Kidney (tissue), 14 donors: ENCODE results near the gene HSD17B4. TPM values are rescaled to one million over a fixed set of nuclear protein-coding genes. Genes with fewer than 3 reads are reported as not detected.
"Not testable (repeated sequence)": the region's sequence is repeated elsewhere in the genome, so short reads cannot be mapped to it uniquely, and the experiment has no call there.

Source experiments
- DNase-seq, 5 donors: peaks; one replicate each; pipeline ENCODE4 v3.0.0-alpha.2; 2013 to 2020
- FAIRE-seq: peaks from 2 replicates; lab custom pipeline; 2012; peaks lifted over from hg19 to GRCh38; lab: Jason Lieb, UNC
- H3K27ac ChIP-seq, 2 donors: one replicate each; pipeline ENCODE4 v1.7.0; 2013; ENCODE audit warnings: low read depth in 2 of 2, low read length in 2 of 2, inconsistent platforms in 1 of 2
- H3K27me3 ChIP-seq: one replicate; pipeline ENCODE4 v1.7.1; 2013; ENCODE audit warnings: low read length, inconsistent platforms; ENCODE audit not compliant: control insufficient read depth, insufficient read depth
- H3K36me3 ChIP-seq, 3 donors: one replicate each; pipeline versions ENCODE4 v1.7.0 to v1.7.1; 2013; ENCODE audit warnings: low read length in 3 of 3, control low read depth in 1 of 3, inconsistent platforms in 1 of 3; ENCODE audit not compliant: insufficient read depth in 3 of 3, control insufficient read depth in 2 of 3
- H3K4me1 ChIP-seq, 3 donors: one replicate each; pipeline versions ENCODE4 v1.7.0 to v1.7.1; 2013; ENCODE audit warnings: low read length in 3 of 3, inconsistent platforms in 1 of 3, low read depth in 1 of 3; ENCODE audit not compliant: control insufficient read depth in 2 of 3, insufficient read depth in 2 of 3
- H3K4me3 ChIP-seq, 3 donors: one replicate each; pipeline versions ENCODE4 v1.7.0 to v1.8.1; 2013; ENCODE audit warnings: low read length in 3 of 3, control low read depth in 1 of 3, inconsistent platforms in 1 of 3
- H3K9ac ChIP-seq, 3 donors: one replicate each; pipeline versions ENCODE4 v1.7.0 to v1.7.1; 2013; ENCODE audit warnings: low read length in 3 of 3, control low read depth in 1 of 3, inconsistent platforms in 1 of 3
- H3K9me3 ChIP-seq, 3 donors: one replicate each; pipeline versions ENCODE4 v1.7.0 to v1.7.1; 2013; ENCODE audit warnings: low read length in 3 of 3, control low read depth in 1 of 3, inconsistent platforms in 1 of 3; ENCODE audit not compliant: control insufficient read depth in 2 of 3, insufficient read depth in 1 of 3
- CTCF ChIP-seq: IDR thresholded peaks from 3 replicates; pipeline ENCODE4 v1.5.1; 2012; ENCODE audit warnings: mild to moderate bottlenecking, moderate library complexity, borderline replicate concordance; ENCODE audit not compliant: insufficient read depth; ENCODE audit errors: extremely low read depth
- intact Hi-C: fragments of 100-400 bp; cut with DNase I; formaldehyde crosslinking; loops from one replicate; pipeline ENCODE4 v1.11.1; 2022
- polyA plus RNA-seq: library from polyadenylated mRNA; stranded (reverse); fragments of 350-450 nt; fragmentation: Illumina TruSeq; extraction: RNeasy Lipid Tissue Mini Kit (QIAGEN cat#74804); gene quantifications from one replicate; pipeline ENCODE4 v1.2.3, GENCODE V29; 2014; ENCODE audit warnings: low read depth, low replicate concordance; ENCODE audit not compliant: insufficient read depth
- total RNA-seq: library from RNA; stranded (reverse); fragmentation: NEBNext Ultra II Directional; extraction: Animal tissue kit (Norgen Biotek cat#: 25700); gene quantifications from one replicate; pipeline ENCODE4 v1.2.1, GENCODE V29; 2021
- donor health status: control.
- donor health status: control.
- donor health status: control.
- donor health status: control.
- donor health status: control.
- donor health status: DM: yes; HTN: yes; CAD: no.
- donor health status: Normal renal cell carcinoma (clear cell type).

Gene HSD17B4
- total and polyA plus RNA-seq, 2 donors from 2014 or later, result 202 to 212 TPM

DNA sequence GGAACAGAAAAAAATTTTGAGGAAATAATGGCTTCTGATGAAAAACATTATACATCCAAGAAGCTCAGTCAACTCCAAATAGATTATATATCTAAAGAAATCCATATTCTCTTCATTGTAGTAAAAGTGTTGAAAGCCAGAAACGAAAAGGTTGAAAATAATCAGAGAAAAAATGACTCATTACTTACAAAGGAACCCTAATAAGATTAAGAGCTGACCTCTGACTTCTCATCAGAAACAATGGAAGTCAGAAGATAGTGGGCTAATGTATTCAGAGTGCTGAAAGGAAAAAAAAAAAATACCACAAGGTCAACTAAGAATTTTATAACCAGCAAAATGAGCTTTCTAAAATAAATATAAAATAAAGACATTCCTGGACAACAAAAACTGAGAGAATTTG is 60.0 kb downstream of the HSD17B4 start:
- Histone ChIP-seq H3K27me3 (no peaks in the 10 kb centered on the region), H3K4me3 (no peak overlapping the region), H3K9ac (no peak overlapping the region), H3K27ac (no peak overlapping the region), H3K9me3 (no peaks in the 10 kb centered on the region), H3K4me1 (no peaks in the 10 kb centered on the region), H3K36me3 (peaks cover 5 to 31% (median 10%) of the 10 kb centered on the region in 3 donors)
- no peak for TF ChIP-seq CTCF
- FAIRE-seq (no peak), DNase-seq (no peak)
- intact Hi-C loops, result no loop called here

GRCh38 chr5:119515192-119515591 is 62.9 kb downstream of the HSD17B4 start:
- Histone ChIP-seq H3K4me3 (no peak overlapping the region), H3K4me1 (no peaks in the 10 kb centered on the region), H3K27ac (no peak overlapping the region), H3K9me3 (no peaks in the 10 kb centered on the region), H3K9ac (no peak overlapping the region), H3K36me3 (peaks cover 5 to 28% (median 8%) of the 10 kb centered on the region in 3 donors), H3K27me3 (no peaks in the 10 kb centered on the region)
- FAIRE-seq (peak; percentile 73), DNase-seq (no peak)
- intact Hi-C loops, result no loop called here
- TF ChIP-seq CTCF, result no peak

GRCh38 chr5:119517115-119517514 is 64.8 kb downstream of the HSD17B4 start:
- H3K9ac ChIP-seq, intact Hi-C loops, H3K27me3 ChIP-seq, FAIRE-seq, H3K27ac ChIP-seq, H3K9me3 ChIP-seq, H3K4me1 ChIP-seq, H3K4me3 ChIP-seq: not testable (repeated sequence)
- DNase-seq, result peak in 1 of 5 donors; percentile 58
- peaks cover 0 to 18% (median 6%) of the 10 kb centered on the region in 3 donors for H3K36me3 ChIP-seq

- FAIRE-seq (no peak), DNase-seq (no peak)
- Histone ChIP-seq H3K27ac (no peak overlapping the region), H3K4me1 (no peaks in the 10 kb centered on the region), H3K9me3 (no peaks in the 10 kb centered on the region), H3K9ac (no peak overlapping the region), H3K4me3 (no peak overlapping the region), H3K36me3 (peaks cover 0 to 13% (median 6%) of the 10 kb centered on the region in 3 donors), H3K27me3 (no peaks in the 10 kb centered on the region)
- intact Hi-C loops, result no loop called here
- TF ChIP-seq CTCF, result no peak
Measured at GRCh38 chr5:119521232-119521631, 68.9 kb downstream of the HSD17B4 start.
